CD4-positive, alpha-beta T cell treated with Interleukin-15 for 4 hours (primary cell): ENCODE data around the gene MGME1.
"Not testable (repeated sequence)": the region's sequence is repeated elsewhere in the genome, so short reads cannot be mapped to it uniquely, and the experiment has no call there.

Experiments used
- DNase-seq: peaks from one replicate; pipeline ENCODE4 v3.0.0-alpha.2; 2020; ENCODE audit warnings: low spot score

The MGME1 gene

GRCh38 chr20:18020931-18021330, 52.1 kb downstream of the MGME1 start:
- DNase-seq: no peak

- DNase-seq: no peak
These were observed 55.8 kb downstream of the MGME1 start for GRCh38 chr20:18024606-18025127.

- DNase-seq: not testable (repeated sequence)
These were observed 58.2 kb downstream of the MGME1 start for GRCh38 chr20:18027011-18027410.

- DNase-seq: no peak
These were observed 61.2 kb downstream of the MGME1 start for GRCh38 chr20:18030020-18030419.

- DNase-seq: no peak
These were observed 62.2 kb downstream of the MGME1 start for GRCh38 chr20:18031050-18031449.

- DNase-seq: no peak
These were observed 63.2 kb downstream of the MGME1 start for GRCh38 chr20:18031888-18032509.

GRCh38 chr20:18032977-18033892, 64.4 kb downstream of the MGME1 start:
- DNase-seq: no peak

- no peak for DNase-seq
These were observed 65.2 kb downstream of the MGME1 start for GRCh38 chr20:18034039-18034438.

GRCh38 chr20:18039063-18039462, 70.2 kb downstream of the MGME1 start:
- DNase-seq: no peak
